IPS DF 4.7 (cell line): ENCODE measurements around the gene DYNLT4.
"Not testable (repeated sequence)": the region's sequence is repeated elsewhere in the genome, so short reads cannot be mapped to it uniquely, and the experiment has no call there.

Experiments
- DNase-seq: peaks from one replicate; pipeline ENCODE4 v3.0.0-alpha.2; 2013; ENCODE audit warnings: low spot score; ENCODE audit errors: extremely low read depth

DYNLT4 gene, protein sequence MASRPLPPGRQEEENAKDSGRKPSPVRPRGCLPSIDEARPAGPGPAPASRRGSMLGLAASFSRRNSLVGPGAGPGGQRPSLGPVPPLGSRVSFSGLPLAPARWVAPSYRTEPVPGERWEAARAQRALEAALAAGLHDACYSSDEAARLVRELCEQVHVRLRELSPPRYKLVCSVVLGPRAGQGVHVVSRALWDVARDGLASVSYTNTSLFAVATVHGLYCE

GRCh38 chr1:44806704-44807363 lies at the start of gene DYNLT4:
Gene DYNLT4, minus strand, starts transcription at chr1:44807351. Its CDS starts 683 bp downstream, at chr1:44806668.
- DNase-seq = no peak

- no peak for DNase-seq
Measured at GRCh38 chr1:44855742-44856141, 48.6 kb upstream of the DYNLT4 start.

DNA sequence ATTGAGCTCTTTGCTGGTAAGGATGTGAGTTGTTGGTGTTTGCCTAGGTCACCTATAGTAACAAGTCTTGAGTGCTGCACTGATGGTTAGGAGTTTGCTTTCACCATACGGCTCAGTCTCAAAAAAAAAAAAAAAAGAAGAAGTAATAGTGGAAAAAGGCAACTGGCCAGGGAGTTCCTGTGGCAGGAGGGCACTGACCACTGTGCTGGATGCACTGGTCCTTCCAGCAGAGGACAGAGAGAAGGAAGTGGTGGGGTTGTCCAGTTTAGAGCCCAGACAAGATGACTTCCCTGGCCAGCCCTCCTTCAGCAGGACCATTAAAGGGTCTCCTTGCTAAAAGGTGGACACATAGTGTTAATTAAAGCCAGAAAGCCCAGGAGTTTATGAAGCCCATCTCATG lies 47.8 kb upstream of the DYNLT4 start:
- DNase-seq = no peak

- no peak for DNase-seq
Measured at GRCh38 chr1:44853201-44853600, 46.0 kb upstream of the DYNLT4 start.

DNA sequence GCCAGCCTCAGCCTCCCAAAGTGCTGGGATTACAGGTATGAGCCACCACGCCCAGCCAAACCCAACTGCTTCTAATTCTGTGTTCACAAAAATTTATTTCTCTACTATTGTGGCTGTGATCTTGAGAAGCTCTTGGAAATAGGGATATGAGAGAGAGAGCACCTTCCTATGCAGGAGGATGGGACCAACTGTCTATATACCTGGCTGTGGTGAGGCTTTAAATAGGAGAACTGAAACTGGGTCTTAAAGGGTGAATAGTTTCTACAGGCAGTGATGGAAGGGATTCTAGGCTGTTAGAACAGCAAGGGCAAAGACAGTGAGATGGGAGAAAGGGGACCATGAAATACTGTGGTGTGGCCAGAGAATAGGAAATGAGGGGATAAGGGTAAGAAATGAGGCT lies 44.2 kb upstream of the DYNLT4 start:
- DNase-seq = no peak

DNA sequence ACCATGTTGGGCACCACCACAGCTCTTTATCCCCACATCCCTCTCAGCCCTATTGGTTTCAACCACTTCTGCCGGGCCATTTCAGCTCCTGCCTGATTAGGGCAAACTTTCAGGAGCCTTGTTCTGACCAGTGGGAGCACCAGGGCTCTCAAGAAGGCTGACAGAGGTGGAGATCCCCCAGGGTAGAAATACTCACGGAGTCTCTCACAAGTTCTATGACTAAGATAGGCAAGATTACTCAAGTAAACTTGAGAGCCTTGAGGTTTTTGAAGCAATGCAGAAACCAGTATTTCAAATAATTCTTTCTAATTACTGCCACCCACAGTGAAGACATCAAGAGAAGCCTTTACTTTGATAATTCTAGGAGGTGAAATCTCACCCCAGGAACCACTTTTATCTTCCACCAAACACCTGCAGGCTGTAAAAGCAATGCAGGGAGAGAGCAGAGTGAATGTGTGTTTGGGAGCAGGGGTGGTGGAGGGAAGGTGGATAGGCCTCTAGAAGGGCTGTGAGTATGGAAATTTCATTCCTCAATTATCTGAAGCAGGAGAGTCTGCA lies 42.5 kb upstream of the DYNLT4 start:
- DNase-seq = no peak

GRCh38 chr1:44848456-44849181 lies 41.5 kb upstream of the DYNLT4 start:
- DNase-seq = no peak

GRCh38 chr1:44847845-44848244 lies 40.7 kb upstream of the DYNLT4 start:
- no peak for DNase-seq

GRCh38 chr1:44846985-44847384 lies 39.8 kb upstream of the DYNLT4 start:
- DNase-seq = no peak

DNA sequence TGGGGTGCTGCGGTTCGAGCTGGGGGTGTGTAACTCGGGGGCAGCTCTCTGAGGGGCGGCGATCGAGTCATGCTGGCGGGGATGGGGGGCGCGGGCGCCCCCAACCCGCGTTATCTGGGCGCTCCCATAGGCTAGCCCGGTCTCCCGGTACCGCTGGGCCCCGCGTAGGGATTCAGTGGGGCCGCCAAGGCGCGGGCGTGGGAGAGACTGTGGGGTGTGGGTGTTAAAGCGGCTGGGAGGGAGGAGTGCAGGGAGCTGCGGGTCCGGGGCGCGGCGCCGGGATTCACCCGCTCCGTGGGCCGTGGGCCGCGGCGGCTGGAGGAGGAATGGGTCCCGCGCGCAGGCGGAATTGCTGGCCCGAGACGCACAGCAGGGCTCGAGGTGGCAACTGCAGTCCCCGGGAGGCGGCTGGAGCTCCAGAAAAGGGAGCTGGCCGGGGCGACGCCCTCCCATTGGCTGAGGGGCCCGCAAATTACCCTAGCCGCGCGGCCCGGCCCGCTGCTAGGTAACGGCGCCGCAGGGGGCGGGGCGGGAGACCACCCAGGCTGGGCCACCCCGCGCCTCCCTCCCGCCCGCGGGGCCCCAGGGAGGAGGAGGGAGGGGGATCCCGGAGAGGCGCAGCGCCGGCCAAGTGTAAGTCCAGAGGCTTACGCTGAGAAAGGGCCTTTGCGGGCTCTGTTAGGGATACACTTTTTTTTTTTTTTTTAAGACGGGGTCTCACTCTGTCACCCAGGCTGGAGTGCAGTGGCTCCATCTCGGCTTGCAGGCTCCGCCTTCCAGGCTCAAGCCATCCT lies 35.9 kb upstream of the DYNLT4 start, which contains the start of gene PTCH2:
Gene PTCH2 (minus strand): TSS at position 392 of the 794 bp plus-strand sequence. CDS start 321 bp downstream, at position 71.
- DNase-seq = no peak

- DNase-seq = no peak
Measured at GRCh38 chr1:44842486-44842861, 35.3 kb upstream of the DYNLT4 start.

DNA sequence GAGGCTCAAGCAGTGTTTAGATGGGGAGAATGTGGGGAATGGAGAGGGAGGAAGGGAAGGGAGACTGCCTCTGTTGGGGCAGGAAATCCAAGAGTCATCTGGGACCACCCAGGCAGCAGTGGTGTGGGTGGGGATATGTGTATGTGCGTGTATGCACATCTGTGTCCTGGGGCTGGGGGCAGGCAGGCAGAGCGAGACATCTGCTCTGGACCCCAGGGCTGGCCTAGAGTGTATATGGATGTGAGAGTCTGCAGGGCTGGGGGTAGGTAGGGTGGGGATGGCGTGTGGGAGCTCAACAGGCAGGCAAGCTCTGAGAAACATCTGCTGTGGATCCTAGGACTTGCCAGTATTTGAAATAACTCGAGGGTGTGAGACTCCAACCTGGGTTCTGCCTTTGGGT lies 32.4 kb upstream of the DYNLT4 start:
- DNase-seq = no peak

- not testable (repeated sequence) for DNase-seq
Measured at GRCh38 chr1:44838294-44838693, 31.1 kb upstream of the DYNLT4 start.

GRCh38 chr1:44835738-44836675 lies 28.9 kb upstream of the DYNLT4 start:
- DNase-seq = peak; percentile 72

GRCh38 chr1:44834328-44834727 lies 27.2 kb upstream of the DYNLT4 start:
- no peak for DNase-seq

DNA sequence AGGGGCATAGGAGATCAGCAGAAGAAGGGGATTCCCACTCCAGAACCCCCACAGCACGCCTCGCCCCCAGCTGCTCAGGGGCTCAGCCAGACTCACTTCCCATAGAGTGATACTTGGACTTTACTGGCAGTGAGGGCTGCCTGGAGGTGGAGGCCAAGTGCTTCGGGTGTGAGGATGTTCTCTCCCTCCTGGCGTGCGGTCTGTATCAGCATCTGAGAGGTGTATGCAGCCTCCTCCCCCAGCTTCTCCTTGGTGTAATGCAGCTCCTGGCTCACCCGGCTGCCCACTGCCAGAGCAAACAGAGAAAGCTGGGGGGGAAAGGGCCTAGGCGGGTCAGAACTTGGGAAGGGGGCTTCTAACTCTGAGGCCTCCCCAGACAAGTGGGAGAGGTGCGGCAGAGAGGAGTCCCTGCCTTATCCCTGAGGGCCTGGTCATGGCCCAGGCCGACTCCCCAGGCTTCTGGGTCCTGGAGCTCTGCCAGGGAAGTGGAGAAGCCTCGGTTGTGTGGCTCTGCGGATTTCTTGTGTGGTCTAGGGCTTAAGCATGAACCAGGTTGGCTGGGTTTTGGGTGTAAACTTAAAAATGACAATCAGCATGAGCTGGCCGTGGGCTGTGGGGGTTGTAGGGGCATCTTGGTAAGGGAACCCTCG lies 25.0 kb upstream of the DYNLT4 start:
- no peak for DNase-seq

DNA sequence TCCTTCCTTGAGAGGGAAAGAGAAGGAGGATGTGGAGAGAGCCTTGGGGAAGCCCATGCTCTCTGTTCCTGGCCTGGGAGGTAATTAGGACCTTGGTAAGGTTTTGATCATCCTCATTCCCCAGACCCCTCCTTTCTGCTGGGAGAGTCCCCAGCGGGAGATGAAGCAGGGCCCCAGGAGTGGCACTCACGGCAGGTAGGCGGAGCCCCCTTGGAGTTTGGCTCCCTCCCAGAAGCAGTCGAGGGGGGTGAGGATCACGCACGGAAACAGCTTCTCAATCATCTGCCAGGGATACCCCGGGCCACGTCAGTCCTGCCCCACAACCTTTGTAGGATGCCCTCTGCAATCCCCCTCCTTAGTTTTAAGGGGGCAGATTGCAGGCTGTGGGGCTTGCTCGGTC lies 24.4 kb upstream of the DYNLT4 start:
- DNase-seq = no peak

DNA sequence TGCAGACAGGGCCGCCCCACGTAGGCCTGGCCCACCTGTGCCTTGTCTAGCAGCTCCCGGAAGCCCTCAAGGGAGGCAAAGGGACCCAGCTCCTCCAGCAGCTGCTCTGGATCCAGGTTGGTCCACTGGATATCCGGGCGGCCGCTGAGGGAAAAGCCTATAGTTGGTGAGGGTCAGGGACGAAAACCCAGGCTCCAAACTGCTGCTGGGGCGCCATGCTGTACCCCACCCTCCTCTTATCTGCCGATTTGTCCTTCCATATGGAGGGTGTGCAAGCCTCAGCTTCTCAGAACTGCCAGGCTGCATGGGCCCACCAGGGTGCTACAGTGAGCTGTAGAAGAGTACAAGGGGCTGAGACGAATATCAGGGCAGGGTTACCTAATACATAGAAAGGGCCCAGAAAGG lies 23.8 kb upstream of the DYNLT4 start:
- no peak for DNase-seq

- DNase-seq = no peak
Measured at GRCh38 chr1:44829506-44830384, 22.6 kb upstream of the DYNLT4 start.
